Activated CD4-positive, CD25-positive, alpha-beta regulatory T cell treated with anti-CD3 and anti-CD28 coated beads, Interleukin-2, amount 50 U/mL, for 72 hours (primary cell): Measurements from ENCODE around the gene CXCR6.

Experiments used
- DNase-seq: peaks from one replicate; pipeline ENCODE4 v3.0.0; 2021

The CXCR6 gene

DNA sequence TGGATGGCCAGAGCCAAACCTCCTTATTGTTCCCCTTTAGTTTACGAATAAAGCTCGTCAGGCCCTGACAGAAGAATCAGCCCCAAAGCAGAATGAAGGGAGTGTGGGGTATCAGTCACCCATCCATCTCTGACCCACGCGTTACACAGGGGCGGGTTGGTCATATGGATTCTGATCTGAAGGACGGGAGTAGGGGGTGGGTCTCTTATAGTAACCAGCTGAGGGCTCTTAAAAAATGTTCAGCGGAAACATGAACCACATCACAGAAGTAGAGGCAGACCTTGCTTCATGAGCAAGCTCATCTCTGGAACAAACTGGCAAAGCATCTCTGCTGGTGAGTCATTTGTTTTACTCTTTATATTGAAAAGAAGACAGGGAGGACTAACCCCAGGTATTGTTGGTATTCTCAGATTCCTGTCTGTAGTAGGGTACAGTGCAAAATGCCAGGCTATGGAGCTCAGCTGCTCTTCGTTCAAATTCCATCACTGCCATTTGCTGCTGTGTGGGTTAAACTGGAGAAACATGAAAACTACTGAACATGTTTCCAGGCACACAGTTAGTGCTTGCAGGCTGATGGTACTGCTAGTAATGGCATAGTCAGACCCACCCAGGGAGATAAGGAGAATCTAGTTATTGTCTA, at the start of gene CXCR6:
Gene CXCR6, plus strand, starts transcription at position 258 of the 640 bp plus-strand sequence. CDS start 3,018 bp downstream, outside the sequence.
- DNase-seq = no peak

GRCh38 chr3:45894015-45894414, 49.2 kb upstream of the CXCR6 start:
- no peak for DNase-seq

DNA sequence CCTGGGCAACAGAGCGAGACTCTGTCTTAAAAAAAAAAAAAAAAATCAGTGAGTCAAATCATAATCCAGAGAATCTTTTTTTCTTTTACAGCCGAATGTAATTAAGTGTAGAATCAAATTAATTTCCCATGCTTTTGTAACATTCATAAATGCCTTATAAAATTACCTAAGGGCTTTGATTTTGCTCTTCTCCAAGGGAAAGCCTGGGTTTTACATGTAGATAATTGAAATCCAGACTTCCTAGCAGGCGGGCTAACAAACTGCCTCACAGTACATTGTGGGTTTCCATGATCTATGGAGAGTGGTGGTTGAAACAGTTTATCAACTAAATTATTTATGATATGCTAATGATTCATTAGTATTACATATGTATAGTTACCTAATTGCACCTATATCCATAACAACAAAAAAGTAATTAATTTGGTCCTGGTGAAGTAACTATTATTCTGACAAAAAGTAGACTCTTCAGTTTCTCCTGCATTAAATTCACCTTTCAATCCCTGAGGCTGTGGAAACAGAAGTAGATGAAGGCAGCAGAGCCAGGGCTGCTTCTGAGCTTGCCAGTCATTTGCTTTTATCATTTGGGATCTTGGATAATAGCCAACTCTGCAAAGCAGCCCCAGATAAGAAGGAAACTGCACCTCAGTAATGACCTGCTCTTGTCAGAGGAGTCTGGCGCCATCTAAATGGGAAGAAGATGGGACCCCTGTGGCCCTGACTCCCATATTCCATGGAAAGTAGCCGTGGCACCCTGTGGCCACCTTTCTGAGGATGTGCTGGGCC, 47.4 kb upstream of the CXCR6 start:
- no peak for DNase-seq

GRCh38 chr3:45896956-45897355, 46.3 kb upstream of the CXCR6 start:
- no peak for DNase-seq

DNA sequence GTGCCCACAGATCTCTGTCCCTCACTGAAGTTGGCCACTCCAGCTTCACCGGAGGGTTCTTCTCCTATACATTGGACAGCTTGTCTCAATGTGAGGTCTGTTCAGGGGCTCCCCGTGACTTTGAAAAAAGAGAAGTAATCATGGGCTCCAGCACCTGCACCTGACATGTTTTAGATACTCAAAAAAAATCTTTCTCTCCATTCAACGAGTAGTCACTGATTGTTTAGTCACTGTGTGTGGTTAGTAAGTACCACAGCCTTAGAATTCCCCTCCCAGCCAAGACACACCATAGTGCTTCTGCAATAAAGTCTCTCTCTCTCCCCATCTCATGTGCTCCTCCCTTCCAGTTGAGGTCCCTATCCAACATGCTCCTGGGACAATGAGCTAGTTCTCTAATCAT, 38.3 kb upstream of the CXCR6 start:
- no peak for DNase-seq

GRCh38 chr3:45905755-45906154, 37.5 kb upstream of the CXCR6 start:
- DNase-seq = no peak

DNA sequence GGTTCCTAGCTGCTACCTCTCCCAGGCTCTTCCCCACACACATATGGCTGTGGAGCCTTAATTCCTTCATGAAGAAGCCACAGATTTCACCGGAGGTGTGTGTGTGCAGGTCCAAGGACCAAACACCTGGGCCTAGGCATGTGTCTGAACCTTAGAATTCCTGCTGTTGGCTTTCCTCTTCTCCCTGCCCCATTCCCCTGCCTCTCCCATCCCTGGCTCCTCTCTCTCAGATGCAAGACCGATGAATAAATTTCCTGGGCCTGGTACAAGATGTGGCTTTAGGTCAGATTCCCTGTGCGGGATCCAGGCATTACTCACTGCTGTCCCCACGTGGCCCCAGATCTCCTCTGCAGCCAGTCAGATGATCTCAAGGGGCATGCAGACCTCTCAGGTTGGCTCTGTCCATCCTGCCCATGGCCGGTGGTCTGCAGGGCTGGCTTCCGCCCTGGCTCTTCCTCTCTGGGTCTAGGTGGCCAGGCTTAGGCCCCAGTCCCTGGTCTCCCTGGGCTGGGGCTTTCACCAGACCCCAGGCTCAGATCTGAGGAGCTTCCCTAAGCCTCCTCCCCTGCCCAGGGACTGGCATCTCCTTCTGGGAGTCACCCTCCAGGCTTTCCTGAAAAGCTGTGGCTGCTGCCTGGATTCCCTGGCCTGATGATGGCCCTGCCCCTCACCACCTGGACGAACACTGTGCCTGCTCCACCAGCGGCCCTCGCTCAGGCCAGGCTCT, 36.4 kb upstream of the CXCR6 start:
- no peak for DNase-seq

GRCh38 chr3:45907769-45908705, 35.2 kb upstream of the CXCR6 start:
- no peak for DNase-seq

DNA sequence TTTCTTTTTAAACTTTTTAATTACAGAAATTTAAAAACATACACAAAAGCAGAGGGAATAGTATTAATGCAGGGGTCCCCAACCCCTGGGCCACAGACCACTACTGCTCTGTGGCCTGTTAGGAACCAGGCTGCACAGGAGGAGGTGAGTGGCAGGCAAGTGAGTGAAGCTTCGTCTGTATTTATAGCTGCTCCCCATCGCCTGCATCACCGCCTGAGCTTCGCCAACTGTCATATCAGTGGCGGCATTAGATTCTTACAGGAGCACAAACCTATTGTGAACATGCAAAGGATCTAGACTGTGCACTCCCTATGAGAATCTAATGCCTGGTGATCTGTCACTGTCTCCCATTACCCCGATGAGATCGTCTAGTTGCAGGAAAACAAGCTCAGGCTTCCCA, 34.5 kb upstream of the CXCR6 start:
- no peak for DNase-seq

DNA sequence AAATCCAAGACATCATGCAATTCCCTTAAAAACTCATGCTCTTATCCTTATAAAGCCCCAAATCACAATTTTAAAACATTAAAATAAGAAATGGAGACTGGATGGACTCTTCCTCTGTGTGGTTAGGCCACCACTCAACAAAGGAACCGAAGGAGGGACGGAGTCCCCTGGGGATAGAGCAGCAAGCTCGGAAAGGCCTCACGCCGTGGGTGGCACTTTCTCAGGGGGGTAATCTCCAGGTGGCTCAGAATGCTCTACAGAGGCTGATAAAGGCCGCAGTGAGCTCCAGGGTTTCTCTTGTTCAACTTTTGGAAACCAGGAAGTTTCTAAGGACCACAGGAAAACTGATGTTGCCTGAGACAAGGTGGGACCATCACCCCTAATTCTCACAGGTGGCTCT, 33.7 kb upstream of the CXCR6 start:
- DNase-seq = no peak

- no peak for DNase-seq
Measured at GRCh38 chr3:45910892-45911291, 32.4 kb upstream of the CXCR6 start.

GRCh38 chr3:45911511-45912226, 31.6 kb upstream of the CXCR6 start:
- DNase-seq = no peak

- no peak for DNase-seq
Measured at GRCh38 chr3:45912435-45912834, 30.8 kb upstream of the CXCR6 start.

DNA sequence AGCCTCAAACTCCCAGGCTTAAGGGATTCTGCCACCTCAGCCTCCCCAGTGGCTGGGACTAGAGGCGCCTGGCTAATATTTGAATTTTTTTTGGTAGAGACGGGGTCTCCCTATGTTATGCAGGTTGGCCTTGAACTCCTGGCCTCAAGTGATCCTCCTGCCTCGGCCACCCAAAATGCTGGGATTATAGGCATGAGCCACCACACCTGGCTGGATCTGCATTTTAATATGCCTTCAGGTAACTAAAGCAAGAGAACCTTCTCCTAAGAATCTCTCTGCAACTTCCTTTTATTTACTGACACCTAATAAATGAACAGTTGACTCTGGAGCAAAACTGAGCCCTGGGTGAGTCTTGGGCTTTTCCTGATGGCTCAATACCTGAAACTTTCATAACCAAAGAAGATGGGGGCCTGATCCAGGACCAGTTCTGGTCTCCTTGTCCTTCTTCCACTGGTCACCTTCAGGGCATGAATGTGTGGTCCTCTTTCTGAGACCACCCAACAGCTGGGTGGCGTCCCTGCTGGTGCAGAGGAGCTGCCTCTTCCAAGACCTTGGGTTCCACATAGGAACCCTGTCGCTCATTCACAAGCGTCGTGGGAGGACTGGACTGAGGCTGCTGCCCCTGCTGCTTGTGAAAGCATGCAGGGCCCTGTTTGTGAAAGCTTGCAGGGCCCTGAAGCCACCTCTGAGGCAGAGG, 28.8 kb upstream of the CXCR6 start:
- DNase-seq = no peak

- peak; percentile 27 for DNase-seq
Measured at GRCh38 chr3:45915059-45915439, 28.2 kb upstream of the CXCR6 start.

GRCh38 chr3:45915518-45916231, 27.6 kb upstream of the CXCR6 start:
- DNase-seq = peak; percentile 74

DNA sequence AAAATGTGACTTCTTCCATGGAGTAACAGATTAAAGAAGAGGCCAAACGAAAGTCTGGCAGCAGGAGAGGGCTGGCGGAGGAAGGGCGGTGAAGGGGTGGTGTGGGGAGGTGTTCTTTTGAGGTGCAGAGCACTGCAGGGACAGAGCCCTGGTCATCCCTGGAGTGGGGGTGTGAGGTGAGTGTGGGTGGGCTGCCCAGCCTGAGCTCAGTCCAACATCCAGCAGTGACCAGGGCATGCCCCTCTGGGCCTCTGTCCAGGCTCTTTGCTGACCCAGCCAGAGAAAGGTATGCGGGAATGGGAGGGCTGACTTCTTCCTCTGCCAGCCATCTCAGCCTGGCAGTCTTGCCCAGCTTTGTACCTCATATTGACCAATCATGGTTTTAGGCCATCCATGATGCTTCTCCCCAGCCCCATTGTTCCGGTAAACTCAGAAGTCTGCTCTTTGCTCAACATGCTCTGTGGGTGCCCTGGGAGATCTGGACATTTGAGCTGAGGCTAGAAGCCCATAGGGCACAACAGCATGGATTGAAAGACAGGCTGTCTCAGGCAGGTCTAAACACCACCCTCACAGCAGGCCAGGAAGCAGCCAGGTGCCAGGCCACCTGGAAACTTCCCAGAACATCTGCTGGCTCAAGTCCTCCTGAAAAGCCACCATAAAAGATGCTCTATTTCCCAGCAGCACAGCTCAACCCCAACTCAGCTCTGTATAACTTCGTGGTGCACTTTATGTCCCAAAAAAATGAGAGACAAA, 25.9 kb upstream of the CXCR6 start:
- no peak for DNase-seq

DNA sequence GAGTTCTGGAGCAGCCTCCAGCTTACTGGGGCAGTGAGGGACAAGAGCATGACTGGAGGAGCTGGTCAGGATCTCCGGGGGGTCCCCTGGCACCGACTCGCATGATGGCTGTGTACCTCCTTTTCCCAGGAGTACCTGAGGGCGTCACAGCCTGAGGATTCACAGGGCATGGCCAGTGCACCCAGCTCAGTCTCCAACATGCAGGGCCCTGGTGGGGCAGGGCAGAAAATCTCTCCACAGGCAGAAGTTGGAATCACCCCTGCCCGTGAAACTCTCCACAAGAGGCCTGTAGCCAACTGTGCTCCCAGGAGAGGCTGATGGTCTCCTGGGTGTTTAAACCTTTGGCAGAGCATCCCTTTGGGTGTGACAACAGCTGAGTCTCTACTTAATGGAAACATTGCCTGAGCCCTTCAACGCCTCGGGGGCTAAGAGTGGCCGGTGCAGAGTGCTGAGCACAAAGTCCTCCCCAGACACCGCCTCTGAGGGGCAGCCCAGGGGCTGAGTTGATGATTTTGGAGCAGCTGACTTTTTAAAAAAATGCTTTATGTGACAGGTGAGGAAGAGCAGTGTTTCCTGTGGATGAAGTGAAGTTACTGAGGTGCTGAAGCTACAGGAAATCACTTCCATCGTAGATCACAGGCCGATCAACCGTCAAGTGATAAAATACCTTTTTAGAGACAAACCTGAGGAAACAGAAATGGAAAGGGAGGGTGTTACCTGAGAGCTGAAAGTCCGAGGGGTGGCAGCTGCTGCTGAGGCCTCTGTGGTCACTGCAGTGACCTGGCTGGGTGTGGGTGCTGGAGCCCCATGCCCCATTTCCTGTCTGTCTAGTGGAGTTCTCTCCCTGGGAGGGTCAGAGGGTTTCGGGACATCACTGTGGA, 21.9 kb upstream of the CXCR6 start:
- no peak for DNase-seq

DNA sequence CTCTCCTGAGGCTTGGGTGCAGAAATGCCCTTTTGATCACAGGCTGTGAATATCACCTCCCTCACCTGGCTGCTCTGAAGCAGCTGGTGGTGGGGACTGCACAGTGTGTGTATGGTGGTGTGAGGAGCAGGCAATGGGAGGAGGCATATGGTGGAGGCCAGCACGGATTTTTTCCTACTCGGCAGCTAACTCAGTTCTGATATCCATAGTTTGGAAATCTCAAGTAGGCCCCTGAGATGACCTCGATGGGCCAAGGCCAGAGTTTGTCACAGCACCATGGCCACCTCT, 21.3 kb upstream of the CXCR6 start:
- no peak for DNase-seq
